Spleen (tissue), 11 donors: ENCODE measurements around the gene KLHDC4. TPM values are rescaled to one million over a fixed set of nuclear protein-coding genes. Genes with fewer than 3 reads are reported as not detected.

Experiments used
- DNase-seq: peaks from one replicate; pipeline ENCODE4 v3.0.0-alpha.2; 2020
- H3K27ac ChIP-seq, 8 donors: fragments of 200-600 bp; sonication (generic) in 7 of 8; 1 replicate in 4 of 8; 2 replicates in 4 of 8; pipeline versions ENCODE4 v1.5.0 to v1.8.0; 2016 to 2021; ENCODE audit warnings: inconsistent platforms in 4 of 8, mild to moderate bottlenecking in 4 of 8, moderate library complexity in 1 of 8
- H3K27me3 ChIP-seq, 7 donors: fragments of 200-600 bp; sonication (generic) in 6 of 7; replicated peaks in 1 of 7; 1 replicate in 4 of 7; 2 replicates in 3 of 7; pipeline versions ENCODE4 v1.5.0 to v1.8.0; 2016 to 2021; ENCODE audit warnings: inconsistent platforms in 3 of 7, mild to moderate bottlenecking in 1 of 7
- H3K36me3 ChIP-seq, 6 donors: fragments of 200-600 bp; sonication (generic) in 5 of 6; 1 replicate in 4 of 6; 2 replicates in 2 of 6; pipeline versions ENCODE4 v1.5.0 to v1.8.0; 2016 to 2021; ENCODE audit warnings: inconsistent platforms in 2 of 6
- H3K4me1 ChIP-seq, 6 donors: fragments of 200-600 bp; sonication (generic) in 5 of 6; 1 replicate in 3 of 6; 2 replicates in 3 of 6; pipeline versions ENCODE4 v1.5.0 to v1.8.0; 2016 to 2021; ENCODE audit warnings: inconsistent platforms in 3 of 6
- H3K4me3 ChIP-seq, 8 donors: fragments of 200-600 bp; sonication (generic) in 7 of 8; 1 replicate in 4 of 8; 2 replicates in 4 of 8; pipeline versions ENCODE4 v1.5.0 to v1.8.0; 2016 to 2021; ENCODE audit warnings: inconsistent platforms in 4 of 8, mild to moderate bottlenecking in 4 of 8, moderate library complexity in 2 of 8
- H3K9me3 ChIP-seq, 8 donors: fragments of 200-600 bp; sonication (generic) in 7 of 8; 1 replicate in 4 of 8; 2 replicates in 4 of 8; pipeline versions ENCODE4 v1.5.0 to v1.8.0; 2016 to 2021; ENCODE audit warnings: inconsistent platforms in 4 of 8
- POLR2A ChIP-seq, 3 donors: fragments of 450-650 bp; IDR thresholded peaks; one replicate each; pipeline ENCODE4 v1.5.1; 2017; ENCODE audit warnings: antibody characterized with exemption in 3 of 3, mild to moderate bottlenecking in 1 of 3
- POLR2AphosphoS5 ChIP-seq, 3 donors: sonication (generic); formaldehyde crosslinking; IDR thresholded peaks; one replicate each; pipeline ENCODE4 v1.5.1; 2017; ENCODE audit warnings: antibody characterized with exemption in 3 of 3
- WGBS, 5 donors: extraction: QIAGEN DNeasy Blood & Tissue Kit in 3 of 5; methylation state at CpG; one replicate each; pipeline versions ENCODE4 v1.1.5 to v1.1.7; 2013 to 2018; 5-methylcytosine and 5-hydroxymethylcytosine counted together
- intact Hi-C: fragments of 100-400 bp; cut with DNase I; formaldehyde crosslinking; loops from one replicate; pipeline ENCODE4 v1.15.0; 2023; ENCODE audit warnings: low total_unique reads
- polyA plus RNA-seq, 3 donors: library from polyadenylated mRNA; stranded (reverse); fragments of 200-250 nt; gene quantifications; one replicate each; pipeline ENCODE4 v1.2.1, GENCODE V29; 2013
- total RNA-seq, 7 donors: library from RNA; depleted of rRNA in 3 of 7; stranded (reverse); fragments of >200 nt in 3 of 7; fragmentation: NEBNext Ultra II Directional in 4 of 7; extraction: Animal tissue kit (Norgen Biotek cat#: 25700) in 4 of 7; gene quantifications; one replicate each; pipeline versions ENCODE4 v1.1.0 to v1.2.1, GENCODE V29; 2016 to 2021
- TF ChIP-seq, protein P1 (sequence below), 11 experiments: fragments of 200-600 bp in 7 of 11; fragments of 450-650 bp in 4 of 11; sonication (generic) in 4 of 11; IDR thresholded peaks in 8 of 11; conservative IDR thresholded peaks in 3 of 11; 1 replicate in 7 of 11; 2 replicates in 4 of 11; pipeline versions ENCODE4 v1.4.0 to v1.8.0; 2016 to 2021; ENCODE audit warnings: antibody characterized with exemption in 11 of 11, inconsistent platforms in 4 of 11, mild to moderate bottlenecking in 1 of 11
- donor health status: healthy with polysubstance abuse.
- donor health status: DM: no; HTN: no; CAD: no; lungs with moderate emphysema.
- donor health status: DM: no; HTN: no; CAD: no.
- donor health status: Bipolar disorder and iron deficiency.
- donor health status: healthy.
- donor health status: DM: no; HTN: no; CAD: no.
- donor health status: DM: yes; HTN: yes; CAD: no.

KLHDC4 gene
- total and polyA plus RNA-seq, 10 donors = 30.2 to 91.7 (median 56.7) TPM

DNA sequence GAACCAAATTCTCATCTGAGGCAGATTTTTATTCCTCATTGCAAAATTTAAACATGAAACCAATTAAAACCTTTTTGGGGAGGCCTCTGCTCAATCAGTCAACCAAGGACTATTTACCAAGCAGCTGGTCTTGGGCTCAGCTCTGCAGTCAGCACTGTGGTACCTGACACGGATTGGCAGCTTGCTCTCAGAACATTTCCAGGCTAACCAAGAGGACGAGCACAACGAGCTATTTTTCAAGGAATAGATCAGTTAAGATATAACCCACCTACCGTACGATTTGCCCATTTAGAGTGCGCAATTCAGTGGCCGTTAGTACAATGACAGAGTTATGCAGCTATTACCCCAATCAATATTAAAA is 26.4 kb upstream of the KLHDC4 start:
- no peaks in the 10 kb centered on the region for H3K4me1 ChIP-seq
- H3K27me3 ChIP-seq = no peaks in the 10 kb centered on the region
- 90 to 93% (median 92%) methylated on average over 7 of the region's 7 CpGs for WGBS, 5 donors
- no peaks in the 10 kb centered on the region for H3K9me3 ChIP-seq
- intact Hi-C loops = no loop called here
- no peaks in the 10 kb centered on the region for H3K36me3 ChIP-seq
- H3K27ac ChIP-seq = no peak overlapping the region
- DNase-seq = no peak
- TF ChIP-seq POLR2A (IDR thresholded peaks at IDR 0.05) (no peak), POLR2AphosphoS5 (IDR thresholded peaks at IDR 0.05) (no peak)
- TF ChIP-seq, protein P1, sequence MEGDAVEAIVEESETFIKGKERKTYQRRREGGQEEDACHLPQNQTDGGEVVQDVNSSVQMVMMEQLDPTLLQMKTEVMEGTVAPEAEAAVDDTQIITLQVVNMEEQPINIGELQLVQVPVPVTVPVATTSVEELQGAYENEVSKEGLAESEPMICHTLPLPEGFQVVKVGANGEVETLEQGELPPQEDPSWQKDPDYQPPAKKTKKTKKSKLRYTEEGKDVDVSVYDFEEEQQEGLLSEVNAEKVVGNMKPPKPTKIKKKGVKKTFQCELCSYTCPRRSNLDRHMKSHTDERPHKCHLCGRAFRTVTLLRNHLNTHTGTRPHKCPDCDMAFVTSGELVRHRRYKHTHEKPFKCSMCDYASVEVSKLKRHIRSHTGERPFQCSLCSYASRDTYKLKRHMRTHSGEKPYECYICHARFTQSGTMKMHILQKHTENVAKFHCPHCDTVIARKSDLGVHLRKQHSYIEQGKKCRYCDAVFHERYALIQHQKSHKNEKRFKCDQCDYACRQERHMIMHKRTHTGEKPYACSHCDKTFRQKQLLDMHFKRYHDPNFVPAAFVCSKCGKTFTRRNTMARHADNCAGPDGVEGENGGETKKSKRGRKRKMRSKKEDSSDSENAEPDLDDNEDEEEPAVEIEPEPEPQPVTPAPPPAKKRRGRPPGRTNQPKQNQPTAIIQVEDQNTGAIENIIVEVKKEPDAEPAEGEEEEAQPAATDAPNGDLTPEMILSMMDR (IDR thresholded peaks at IDR 0.05 in 8 of 11, conservative IDR thresholded peaks at IDR 0.05 in 3 of 11) = no peak
- no peak overlapping the region for H3K4me3 ChIP-seq

DNA sequence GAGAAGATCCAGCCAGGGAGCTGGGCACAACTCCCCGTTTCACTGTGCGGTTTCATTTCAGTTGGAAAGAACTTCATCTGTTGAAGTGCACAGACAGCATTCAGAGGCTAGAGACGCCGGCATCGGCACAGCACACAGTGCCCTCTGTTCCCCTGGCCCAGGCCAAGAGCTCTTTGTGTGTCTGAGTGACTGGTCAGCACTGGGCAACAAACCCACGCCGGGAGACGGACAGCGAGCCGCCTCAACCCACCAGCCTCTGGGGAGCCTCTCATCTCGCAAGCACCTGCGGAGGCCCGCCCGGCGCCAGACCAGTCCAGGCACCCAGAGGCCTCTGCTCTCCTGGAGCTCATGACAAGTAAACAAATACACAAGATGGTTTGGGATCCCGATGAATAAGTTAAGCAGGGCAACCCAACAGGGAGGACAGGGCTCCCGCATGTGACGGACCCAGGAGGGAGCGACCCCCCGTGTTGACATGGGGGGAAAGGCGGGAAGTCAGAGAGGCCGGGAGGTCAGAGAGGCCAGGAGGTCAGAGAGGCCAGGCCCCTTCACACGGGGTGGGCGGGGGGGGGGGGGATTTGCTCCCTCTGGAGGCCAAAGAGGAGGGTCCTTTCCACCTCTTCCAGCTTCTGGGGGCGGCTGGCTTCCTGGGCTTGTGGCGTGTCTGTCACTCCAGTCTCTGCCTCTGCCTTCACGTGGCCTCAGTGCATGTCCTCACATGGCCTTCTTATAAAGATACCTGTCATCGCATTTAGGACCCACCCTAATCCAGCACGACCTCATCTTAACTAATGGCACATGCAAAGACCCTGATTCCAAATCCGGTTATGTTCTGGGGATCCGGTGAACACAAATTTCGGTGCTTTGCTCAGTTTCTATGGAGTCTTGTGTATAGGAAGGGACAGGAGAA is 25.8 kb upstream of the KLHDC4 start:
- H3K27ac ChIP-seq = no peak overlapping the region
- 83 to 90% (median 87%) methylated on average over 26 to 32 of the region's 32 CpGs for WGBS, 5 donors
- H3K4me1 ChIP-seq = no peaks in the 10 kb centered on the region
- H3K4me3 ChIP-seq = no peak overlapping the region
- no peak for TF ChIP-seq POLR2A (IDR thresholded peaks at IDR 0.05)
- TF ChIP-seq, protein P1 (IDR thresholded peaks at IDR 0.05 in 8 of 11, conservative IDR thresholded peaks at IDR 0.05 in 3 of 11) = no peak
- no peak for TF ChIP-seq POLR2AphosphoS5 (IDR thresholded peaks at IDR 0.05)
- no peaks in the 10 kb centered on the region for H3K36me3 ChIP-seq
- no peaks in the 10 kb centered on the region for H3K27me3 ChIP-seq
- DNase-seq = no peak
- H3K9me3 ChIP-seq = no peaks in the 10 kb centered on the region
- intact Hi-C loops = no loop called here

DNA sequence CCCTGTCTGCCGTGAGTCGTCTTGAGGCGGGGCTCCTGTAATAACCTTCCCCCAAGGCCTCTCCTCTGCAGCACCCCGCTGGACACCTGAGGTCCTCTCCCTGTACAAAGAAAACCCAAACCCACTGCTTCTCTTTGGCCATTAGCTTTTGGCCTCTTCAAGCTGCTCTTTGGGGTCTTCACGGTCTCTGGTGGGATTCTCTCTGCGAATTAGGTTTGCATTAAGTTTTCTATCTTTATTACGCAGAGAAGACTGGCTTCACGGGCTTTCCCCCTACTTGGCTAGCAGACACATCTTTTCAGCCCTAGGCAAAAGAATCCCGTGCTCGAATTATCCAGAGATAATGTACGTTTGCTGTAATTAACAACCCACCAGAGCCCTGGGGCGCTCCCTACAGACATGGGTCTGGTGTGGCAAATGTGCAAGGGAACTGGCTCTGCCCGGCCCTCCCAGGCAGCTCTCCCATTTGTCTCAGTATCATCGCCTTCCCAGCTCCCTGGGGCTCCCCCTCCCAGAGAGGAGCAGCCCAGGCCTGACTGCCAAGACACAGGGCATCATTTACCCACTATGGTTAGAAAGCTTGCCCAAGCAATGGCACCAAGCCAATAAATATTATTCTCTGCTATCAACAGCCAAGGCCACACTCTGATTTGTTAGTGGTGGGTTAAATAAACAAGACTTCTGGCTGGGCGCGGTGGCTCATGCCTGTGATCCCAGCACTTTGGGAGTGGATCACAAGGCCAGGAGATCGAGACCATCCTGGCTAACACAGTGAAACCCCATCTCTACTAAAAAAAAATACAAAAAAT is 24.7 kb upstream of the KLHDC4 start:
- H3K27me3 ChIP-seq = no peaks in the 10 kb centered on the region
- intact Hi-C loops = no loop called here
- no peaks in the 10 kb centered on the region for H3K9me3 ChIP-seq
- WGBS, 5 donors = 85 to 90% (median 87%) methylated on average over 17 of the region's 17 CpGs
- H3K4me1 ChIP-seq = no peaks in the 10 kb centered on the region
- no peaks in the 10 kb centered on the region for H3K36me3 ChIP-seq
- no peak overlapping the region for H3K27ac ChIP-seq
- TF ChIP-seq POLR2AphosphoS5 (IDR thresholded peaks at IDR 0.05) (no peak), POLR2A (IDR thresholded peaks at IDR 0.05) (no peak)
- TF ChIP-seq, protein P1 (IDR thresholded peaks at IDR 0.05 in 8 of 11, conservative IDR thresholded peaks at IDR 0.05 in 3 of 11) = no peak
- no peak overlapping the region for H3K4me3 ChIP-seq
- no peak for DNase-seq
